HG03460 (cell line): ENCODE data around the gene ELP4.

Experiments
- ATAC-seq: cut with Tn5 transposase; IDR thresholded peaks from one replicate; pipeline ENCODE4 v1.9.1; 2021; ENCODE audit not compliant: unreplicated experiment

Gene ELP4

DNA sequence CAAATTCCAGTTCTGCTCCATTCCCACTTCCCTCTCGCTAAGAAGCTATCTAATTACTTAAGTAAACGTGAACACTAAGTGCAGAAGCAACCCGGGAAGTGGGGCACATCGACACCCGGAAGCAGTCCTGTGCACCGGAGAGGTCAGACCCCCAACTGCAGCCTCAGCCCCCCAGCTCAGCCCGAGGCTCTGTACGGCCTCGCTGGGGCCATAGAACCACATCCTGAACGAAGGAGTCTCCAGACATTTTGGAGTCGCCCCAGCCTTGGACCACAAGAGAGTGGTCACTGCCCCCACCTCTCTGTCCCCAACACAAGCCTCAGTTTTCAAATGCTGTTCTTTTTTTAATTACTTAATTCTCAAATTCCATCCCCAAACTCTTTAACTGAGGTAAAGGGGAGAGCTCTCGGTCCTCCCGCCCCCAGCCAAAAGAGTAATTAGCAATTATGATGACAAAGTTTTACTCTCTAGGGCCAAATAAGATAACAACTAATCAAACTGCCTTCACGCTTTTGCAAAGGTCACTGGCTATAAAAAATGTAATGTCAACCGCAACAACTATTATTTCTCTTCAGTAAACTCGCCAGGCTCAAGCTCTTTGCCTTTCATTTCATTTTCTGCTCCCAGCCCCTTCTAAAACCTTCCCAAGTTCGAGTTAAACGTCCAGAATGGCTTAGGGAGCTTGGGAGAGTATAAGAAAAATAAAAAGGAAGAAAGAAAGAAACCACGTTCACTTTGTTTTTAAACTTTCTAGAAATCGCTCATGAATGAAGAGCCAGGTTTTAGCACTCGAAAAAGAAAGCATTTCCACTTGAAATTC, 299.4 kb downstream of the ELP4 start:
- no peak for ATAC-seq

- ATAC-seq: no peak
Observed at GRCh38 chr11:31809541-31809856, 299.9 kb downstream of the ELP4 start.

- no peak for ATAC-seq
Observed at GRCh38 chr11:31809857-31810778, 300.6 kb downstream of the ELP4 start.

DNA sequence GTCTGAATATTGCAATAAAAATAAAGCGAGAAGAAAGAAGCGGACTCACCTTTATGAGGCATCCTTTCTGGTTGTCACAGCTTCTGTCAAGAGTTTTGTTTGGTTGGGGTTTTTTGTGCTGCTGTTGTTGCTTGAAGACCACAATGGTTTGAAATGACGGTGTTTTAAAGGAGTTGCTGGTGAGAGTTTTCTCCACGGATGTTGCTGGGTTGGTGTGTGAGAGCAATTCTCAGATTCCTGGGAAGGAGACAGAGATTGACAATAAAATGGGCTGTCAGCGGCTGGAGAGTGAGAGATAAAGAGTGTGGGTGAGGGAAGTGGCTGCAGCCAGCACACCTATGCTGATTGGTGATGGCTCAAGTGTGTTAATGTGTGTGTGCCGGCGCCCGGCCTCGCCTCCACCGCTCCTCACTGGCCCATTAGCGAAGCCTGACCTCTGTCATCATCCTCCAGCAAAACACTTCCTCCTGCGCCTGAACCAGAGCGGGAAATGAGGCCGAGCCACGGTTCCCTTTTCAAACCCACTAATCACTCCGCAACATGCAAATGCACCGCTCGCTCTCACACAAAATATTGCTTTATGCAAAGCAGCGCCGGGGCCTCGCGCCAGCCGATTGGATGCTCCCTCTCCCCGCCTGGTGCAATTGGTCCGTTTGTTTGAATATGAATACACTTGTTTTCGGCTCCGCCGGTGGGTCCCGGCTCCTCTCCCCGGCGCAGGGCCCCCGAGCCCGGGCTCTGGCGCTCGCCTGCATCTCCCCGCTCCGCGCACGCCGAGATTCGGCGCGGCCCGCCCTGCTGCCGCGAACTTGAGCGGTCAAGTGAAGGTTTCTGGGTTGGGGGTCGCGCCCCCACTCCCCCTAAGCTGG, 301.4 kb downstream of the ELP4 start, which contains the start of gene PAX6:
Gene PAX6 (minus strand): TSS at position 544 of the 869 bp plus-strand sequence. CDS start 4,911 bp downstream, outside the sequence.
- peak; percentile 63 for ATAC-seq

- ATAC-seq: no peak
Observed at GRCh38 chr11:31812383-31813381, 303.1 kb downstream of the ELP4 start.

DNA sequence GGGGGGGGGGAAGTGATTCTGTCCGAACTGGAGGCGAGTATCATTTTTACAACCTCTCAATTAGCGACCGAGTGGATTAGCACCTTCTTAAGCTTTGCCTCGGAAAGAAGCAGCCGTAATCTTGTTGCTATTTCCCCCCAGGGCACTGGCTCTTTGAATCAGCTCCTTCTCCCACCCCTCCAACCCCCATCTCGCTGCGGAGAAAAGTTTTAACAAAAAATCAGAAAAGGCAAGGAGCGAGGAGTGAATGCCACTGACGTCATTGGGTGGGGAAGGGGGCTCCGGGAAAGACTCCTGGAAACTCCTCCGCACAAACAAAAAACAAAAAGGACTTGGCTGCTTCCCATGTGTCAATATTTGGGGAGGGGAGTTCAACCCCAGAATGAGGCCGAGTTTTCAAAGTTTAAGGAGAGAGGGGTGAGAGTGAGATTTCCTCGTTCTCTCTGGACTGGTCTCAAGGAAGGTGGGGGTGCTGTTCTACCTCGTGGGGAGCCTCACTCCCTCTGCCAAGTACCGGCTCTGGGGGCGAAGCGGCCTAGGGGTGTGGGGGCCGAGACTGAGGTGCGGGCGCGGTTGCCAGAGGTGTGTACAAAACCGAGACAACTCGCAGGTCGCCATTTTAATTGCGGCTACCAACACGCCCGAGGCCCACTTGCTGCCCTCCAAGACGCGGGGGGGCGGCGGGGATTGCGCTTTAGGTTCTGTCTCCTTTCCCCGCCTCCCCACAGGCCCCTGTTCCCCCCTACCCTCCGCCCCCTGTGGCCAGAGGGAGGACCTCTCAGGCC, 304.0 kb downstream of the ELP4 start:
- ATAC-seq: no peak

DNA sequence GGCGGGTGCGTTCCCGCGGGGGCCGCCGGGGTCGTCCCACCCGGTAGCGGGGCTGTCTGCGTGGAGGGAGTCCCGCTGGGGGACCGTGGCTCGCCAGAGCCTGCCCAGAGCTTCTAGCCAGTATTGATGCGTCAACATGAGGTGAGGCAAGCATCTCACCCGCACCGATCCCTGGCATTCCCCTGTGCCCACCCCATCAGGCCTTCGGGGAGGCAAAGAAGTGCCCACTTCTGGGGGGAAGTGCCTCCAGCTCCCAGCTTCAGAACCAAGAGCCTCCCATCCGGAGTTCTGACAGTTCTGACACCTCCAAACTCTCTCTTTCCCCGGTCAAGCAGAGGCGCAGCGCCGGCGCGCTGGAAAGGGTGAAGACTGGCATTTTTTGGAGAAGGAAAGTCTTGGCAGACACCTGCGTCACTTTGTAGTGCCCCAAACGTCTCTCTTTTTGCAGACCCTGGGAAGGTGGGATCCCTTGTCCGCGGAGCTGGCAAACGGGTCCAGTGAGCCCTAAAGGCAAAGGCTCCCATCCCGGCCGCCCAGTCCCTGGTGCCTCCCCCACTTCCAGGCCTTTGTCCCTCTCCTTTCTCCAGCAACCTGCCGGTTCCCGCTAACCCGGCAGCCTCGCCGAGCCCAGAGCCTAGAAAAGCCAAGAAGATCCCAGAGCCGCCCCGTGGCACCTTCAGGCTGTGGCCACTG, 304.8 kb downstream of the ELP4 start:
- ATAC-seq: no peak

- ATAC-seq: no peak
Observed at GRCh38 chr11:31815711-31816467, 306.3 kb downstream of the ELP4 start.

DNA sequence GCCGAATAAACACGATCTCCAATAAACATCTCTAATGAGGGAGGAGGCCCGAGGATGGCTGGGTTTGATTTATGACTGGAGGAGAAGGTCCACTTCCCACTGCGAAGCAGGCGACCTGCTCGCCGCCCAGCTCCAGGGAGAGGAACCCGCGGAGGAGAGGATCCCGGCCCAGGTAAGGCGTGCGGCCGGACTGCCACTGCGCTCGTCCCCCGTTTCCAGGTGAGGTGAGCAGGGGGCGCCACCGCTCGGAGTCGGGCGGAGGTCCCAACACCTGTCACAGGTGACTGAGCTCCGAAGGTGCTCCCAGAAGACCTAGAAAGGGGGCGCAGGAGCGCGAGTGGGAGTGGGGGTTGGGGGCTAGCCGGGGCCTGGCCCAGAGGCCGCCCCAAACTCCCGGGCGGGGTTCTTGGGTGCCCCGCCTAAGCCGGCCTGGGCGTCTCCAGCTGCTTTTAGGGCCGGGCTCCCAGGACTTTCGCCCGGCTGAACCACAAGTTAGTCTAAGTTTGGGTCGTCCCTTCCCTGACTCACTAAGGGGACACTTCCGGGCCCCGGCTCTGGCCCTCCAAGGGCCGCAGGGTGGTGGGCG, 307.0 kb downstream of the ELP4 start:
- no peak for ATAC-seq

- ATAC-seq: no peak
Observed at GRCh38 chr11:31817054-31817620, 307.6 kb downstream of the ELP4 start.

DNA sequence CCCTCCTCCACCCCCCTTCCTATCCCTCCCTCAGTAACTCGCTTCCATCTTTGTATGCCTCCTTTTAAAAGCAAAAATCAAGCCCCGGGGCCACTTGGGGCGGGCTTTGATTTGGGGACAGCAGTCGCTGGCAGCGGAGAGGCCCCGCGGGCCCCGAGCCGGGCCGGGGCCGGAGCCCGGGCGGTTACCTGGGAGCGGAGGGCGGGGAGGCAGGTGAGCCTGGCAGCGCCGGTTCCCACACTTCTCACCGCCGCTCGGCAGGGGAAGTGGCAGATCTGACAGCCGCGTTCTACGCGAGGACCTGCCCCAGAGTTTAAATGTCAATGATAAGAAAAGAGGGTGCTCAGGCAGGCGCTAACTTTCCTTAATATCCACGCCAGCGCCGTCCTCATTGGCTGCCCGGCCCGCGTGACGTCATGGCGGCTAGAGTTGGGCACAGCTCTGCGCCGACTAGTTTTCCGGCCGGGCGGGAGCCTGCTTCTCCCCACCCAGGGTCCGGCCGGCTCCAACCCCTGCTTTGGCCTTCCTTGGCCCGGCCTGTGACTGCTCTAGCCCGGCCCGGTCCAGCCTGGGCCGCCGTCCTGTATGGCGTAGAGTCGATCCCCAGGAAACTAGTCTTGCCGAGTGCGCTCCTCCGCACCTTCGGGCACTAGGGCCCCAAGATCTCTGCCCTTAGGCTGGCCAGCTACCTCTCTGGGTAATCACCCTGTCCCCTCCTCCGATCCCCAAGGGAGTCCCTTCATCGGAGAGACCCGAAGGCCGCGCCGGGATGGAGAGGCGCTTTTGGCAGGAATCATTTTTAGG, 308.3 kb downstream of the ELP4 start:
- no peak for ATAC-seq

DNA sequence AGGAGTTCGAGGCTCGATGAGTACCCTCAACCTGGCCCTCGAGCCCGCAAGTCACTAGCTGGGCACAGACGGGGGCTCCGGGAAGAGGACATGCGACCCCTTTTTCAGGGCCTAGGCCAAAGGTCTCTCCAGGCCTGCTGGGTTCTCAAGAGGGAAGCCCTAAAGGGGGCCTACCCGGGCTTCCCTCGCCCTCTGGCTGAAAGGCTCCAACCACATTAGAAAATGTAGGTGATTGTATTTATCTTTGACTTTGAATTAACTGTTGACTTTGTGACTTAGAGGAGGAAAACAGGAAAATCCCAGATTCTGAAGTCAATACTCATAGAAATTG, 308.8 kb downstream of the ELP4 start:
- ATAC-seq: no peak

GRCh38 chr11:31818874-31819331, 309.3 kb downstream of the ELP4 start:
- ATAC-seq: no peak

DNA sequence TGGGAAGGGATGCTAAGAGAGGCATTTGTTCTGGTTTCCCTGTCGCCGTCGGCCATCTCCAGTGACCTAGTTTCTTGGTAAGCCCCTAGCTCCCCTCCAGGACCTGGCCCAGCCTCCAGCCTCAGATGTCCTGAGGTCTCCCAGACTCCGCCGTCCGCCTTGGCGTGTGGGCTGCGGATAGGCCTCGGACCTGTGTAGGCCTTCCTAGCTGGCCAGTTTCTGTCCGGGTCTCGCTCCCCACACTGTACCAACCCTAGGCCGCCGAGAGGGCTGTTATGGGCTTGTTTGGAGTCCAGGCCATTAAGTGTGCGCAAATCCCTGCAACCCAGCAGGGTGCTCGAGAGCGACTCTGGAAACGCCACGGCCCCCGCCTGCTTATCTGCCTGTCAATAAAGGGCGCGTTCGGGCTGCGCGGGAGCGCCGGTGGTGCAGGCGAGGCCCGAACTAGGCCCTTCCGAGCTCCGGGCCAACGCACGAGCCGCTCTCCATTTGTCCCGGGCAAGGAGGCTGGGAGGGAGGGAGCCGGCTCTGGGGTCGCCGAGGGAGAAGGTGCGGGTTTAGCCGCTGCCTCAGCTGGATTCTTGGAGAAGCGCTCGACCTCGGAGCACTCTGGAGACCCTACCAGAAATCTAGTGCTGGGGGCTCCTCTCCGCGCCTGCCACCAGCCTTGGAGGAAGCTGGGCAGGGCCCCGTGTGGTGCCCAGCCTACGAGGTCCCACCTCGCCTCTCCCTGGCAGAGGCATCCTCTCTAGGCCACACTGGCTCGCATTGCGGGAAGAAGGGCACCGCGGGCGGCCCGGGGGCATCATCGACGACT, 310.3 kb downstream of the ELP4 start:
- no peak for ATAC-seq

- no peak for ATAC-seq
Observed at GRCh38 chr11:31820438-31820818, 310.9 kb downstream of the ELP4 start.
